Right forelimb (tissue), 1 donor: ENCODE measurements around the gene RGL3.
"Not testable (repeated sequence)": the region's sequence is repeated elsewhere in the genome, so short reads cannot be mapped to it uniquely, and the experiment has no call there.

ENCODE experiments used
- DNase-seq: peaks from one replicate; pipeline ENCODE4 v3.0.0-alpha.2; 2018

The RGL3 gene

DNA sequence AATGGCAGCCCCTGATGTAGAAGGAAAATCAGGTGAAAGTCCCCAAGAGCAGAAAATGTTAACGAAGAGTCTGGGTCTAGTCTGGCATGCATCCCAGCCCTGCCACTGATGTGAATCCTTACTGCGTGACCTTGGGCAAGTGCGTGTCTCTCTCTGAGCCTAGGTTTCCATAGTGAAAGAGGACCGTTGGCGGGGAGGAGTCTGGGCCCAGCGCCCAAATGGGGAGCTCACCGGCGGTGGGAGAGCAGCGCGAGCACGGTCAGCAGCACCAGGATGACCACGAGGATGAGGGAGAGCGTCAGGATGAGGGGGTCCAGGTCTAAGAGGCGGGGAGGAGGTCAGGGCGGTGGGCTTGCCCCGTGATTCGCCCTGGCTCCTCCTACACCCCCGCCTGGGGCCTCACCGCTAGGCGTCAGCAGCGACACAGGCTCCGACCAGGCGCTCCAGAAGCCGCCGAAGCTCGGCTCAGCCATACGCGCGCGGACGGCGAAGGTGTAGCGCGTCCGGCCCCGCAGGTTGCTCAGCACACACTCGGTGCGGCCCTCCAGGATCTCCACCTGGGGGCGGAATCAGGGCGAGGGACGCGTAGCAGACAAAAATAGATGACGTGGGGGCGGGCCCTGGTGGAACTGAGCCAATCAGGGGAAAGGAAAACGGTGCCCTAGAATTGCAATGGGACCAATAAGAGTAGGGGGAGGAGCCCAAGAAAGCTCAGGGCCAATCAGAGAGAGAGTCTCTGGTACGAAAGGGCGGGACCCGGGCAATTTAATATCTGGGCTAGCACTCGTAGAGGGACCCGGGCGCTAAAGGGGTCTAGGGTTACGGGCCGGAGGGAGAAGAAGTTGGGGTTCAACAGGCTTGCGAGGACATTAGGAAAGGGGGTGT is 38.2 kb downstream of the RGL3 start:
- DNase-seq, result peak; percentile 96

DNA sequence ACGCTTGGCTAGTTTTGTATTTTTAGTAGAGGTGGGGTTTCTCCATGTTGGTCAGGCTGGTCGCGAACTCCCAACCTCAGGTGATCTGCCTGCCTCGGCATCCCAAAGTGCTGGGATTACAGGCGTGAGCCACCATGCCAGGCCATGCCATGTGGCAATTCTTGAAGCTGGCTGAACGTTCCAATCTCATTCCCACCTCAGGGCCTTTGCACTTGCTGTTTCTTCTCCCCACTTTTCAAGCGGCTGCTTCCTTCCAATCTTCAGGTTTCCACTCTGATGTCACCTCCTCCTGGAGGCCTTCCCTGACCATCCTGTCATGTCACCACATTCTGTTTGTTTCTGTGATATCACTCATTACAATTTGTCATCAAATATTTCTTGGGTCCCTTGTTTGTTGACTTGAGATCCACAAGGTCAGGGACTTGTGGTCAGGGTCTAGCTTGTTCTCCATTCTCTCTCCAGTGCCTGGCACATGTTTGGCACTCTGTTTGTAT is 39.2 kb downstream of the RGL3 start:
- no peak for DNase-seq

DNA sequence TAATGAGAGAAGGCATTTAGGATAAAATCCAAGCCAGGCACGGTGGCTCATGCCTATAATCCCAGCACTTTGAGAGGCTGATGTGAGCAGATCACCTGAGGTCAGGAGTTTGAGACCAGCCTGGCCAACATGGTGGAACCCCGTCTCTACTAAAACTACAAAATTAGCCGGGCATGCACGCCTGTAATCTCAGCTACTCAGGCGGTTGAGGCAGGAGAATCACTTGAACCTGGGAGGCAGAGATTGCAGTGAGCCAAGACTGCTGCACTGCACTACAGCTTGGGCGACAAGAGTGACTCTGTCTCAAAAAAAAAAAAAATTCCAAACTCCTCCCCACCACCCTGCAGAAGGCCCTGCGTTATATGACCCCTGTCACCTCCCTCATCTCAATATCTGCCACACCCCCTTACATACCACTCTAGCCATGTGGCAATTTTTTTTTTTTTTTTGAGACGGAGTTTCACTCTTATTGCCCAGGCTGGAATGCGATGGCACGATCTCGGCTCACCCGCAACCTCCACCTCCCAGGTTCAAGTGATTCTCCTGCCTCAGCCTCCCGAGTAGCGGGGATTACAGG is 39.8 kb downstream of the RGL3 start:
- DNase-seq, result not testable (repeated sequence)

DNA sequence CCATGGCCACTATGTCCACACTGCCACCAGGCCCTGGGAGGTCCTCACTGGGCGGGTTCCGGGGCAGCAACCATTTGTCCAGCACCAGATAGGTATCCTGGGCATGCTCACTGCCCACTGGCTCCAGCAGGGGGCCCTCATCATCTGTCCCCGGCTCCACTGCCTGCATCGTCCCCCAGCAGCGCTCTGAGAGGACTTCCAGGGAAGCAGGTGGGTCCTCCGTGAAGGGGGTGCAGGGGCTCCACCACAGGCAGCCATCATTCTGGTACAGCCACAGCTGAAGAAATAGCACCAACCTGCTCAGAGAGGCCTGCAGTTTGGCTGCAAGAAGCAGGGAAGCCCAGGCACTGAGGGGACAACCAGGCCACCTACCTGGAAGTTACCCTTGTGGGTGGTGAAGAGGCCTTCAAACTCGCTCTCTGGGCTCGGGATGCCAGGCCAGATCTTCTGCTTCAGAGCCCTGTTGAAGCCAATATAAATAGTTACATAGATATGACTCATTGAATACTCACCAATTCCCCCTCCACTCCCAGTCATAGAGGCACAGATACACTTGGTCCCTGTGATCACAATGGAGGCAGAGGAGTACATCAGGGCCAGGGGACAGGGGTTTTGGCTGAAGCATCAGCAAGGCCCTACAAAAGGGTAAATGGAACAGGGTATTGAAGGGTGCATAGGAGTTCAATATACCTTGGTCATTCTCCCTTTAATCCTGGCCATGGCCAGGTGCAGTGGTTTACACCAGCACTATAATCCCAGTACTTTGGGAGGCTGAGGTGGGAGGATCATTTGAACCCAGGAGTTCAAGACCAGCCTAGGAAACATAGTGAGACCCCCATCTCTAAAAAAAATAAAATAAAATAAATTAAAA is 40.6 kb downstream of the RGL3 start:
- no peak for DNase-seq

DNA sequence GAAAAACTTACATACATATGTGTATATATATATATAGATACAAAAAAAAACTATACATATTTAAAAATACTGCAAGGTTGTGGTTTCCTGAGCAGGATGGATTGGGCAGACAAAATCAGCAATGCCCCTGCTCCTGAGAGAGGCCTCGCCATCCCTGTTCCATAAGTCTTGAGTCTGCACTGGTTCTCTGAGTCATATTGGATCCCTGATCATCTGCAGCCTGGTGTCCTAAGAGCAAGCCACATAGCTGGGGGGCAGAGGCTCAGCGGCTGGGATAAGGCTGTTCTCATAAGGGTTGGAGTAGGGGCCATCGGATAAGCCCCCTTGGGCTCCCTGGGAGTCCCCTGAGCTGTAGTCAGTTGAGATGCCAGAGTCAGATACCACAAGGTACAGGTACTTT is 41.4 kb downstream of the RGL3 start:
- DNase-seq, result no peak

DNA sequence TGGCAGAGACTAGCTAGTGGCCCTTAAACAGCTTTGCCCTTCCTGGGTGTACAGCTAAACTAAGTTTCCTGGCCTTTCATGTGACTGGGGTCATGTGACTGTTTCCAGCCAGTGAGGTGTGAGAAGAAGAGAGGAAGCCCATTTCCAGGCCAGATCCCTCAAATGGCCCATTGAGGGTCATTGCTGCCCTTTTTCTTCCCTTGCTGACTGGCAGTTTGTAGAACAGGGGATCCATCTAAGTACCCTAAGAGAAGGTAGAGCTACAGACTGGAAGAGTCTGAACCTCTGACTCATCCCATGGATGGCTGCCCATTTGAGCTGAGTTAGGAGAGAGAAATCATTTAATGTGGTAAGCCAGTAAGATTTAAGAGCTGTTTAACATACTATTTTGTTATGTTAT is 41.9 kb downstream of the RGL3 start:
- no peak for DNase-seq

DNA sequence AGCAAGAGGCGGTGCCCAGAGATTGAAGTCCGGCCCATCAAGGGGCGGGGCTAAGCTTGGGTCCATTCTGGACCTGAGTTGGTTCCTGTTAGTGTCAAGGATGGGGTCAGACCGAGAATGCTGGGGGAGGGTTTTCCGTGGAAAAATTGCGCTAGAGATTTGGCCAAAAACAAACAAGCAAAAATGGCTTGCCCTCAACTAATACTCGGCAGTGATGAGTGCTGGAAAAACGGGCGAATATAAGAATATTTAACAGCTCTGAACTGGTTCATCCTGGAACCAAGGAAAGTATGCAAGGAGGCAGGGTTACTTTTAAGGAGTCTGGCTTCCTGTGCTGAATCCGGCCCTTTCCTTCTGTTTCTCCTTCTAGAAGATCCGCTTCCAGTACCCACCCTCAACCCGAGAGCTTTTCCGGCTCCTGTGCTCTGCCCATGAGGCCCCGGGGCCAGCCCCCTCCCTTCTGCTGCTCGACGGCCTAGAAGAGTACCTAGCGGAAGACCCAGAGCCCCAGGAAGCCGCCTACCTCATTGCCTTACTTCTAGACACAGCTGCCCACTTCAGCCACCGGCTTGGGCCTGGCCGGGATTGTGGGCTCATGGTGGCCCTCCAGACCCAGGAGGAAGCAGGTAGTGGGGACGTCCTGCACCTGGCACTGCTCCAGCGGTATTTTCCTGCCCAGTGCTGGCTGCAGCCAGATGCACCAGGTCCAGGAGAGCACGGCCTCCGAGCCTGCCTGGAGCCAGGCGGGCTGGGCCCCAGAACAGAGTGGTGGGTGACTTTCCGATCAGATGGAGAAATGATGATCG is 43.8 kb downstream of the RGL3 start:
- no peak for DNase-seq

DNA sequence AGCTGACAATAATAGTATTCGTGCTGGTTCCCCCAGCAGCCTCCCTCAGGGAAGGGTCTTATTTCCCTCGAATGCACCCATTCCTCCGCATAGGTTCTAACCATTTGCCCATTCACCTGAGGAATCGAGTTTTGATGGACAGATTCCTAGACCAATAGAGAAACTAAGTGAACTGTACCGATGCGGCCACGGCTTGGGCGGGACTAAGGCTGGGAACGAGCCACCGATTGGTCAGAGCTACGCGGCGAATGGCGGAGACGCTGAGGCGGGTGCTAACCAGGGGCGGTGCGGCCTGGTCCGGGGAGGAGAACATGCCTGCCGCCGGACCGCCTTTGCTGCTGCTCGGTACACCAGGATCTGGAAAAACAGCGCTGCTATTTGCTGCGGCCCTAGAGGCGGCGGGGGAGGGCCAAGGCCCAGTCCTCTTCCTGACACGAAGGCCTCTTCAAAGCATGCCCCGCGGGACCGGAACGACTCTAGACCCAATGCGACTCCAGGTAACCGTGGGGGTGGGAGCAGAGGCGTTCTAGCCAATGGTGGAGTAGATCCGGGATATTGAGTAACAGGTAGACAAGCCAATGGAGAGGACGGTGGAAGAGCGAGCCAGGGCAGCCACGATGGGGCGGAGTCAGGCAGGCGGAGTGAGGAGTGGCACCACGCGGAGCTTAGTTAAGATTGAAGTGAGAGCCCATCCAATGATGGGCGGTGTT is 44.5 kb downstream of the RGL3 start, which contains the start of gene SWSAP1:
Gene SWSAP1 (plus strand): TSS at position 234 of the 710 bp plus-strand sequence. CDS start 15 bp downstream, at position 249.
- DNase-seq, result peak; percentile 98

DNA sequence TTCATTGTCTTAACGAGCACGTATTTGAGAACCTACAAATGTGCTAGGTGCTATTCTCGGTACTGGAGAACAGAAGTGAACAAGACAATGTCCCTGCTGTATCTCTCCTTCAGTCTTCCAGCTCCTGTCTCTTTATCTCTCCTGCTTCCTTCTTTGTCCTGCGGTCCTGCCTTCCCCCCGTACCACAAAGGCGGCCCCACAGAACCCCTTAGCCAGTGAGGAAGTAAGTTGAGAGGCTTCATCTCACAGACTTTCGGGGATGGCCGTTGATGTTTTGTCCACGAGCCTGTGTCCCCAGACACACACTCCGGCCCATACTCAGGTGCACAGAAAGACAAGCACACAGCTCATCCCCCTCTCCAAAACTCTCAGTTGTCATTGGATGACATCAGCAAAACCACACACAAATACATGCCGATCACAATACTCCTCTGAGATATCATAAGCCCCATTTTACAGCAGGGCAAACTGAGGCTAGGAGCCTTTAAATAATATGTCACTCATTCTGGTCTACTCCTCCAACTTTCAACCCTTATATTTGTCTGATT is 45.2 kb downstream of the RGL3 start:
- no peak for DNase-seq

DNA sequence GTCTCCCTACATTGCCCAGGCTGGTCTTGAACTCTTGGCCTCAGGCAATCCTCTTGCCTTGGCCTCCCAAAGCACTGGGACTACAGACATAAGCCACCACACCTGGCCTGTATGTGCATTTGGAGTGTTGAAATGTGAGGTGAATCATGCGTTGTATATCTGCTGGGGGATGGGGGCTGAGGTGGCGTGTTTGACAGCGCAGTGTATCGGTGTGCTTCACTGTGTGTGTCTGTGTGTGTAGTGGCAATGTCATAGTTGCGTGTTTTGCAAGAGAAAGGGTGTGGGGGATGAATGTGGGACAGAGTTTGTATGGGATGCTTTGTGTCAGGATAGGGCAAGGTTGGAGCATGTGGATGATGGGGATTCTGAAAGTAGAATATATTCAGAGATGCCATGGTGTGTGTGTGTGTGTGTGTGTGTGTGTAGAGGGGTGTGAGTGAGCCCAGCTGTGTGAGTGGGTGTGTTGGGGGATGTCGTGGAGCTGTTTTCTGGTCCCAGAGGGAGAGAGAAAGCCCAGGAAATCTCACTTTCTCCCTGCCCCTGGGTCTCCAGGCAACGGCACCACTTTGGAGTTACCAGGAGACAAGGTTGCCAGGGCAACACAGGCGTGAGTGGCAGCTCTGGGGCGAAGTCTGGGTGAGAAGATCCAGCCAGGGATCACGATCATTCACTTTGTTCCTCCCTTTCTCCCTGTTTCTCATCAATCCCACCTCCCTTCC is 45.8 kb downstream of the RGL3 start:
- DNase-seq, result no peak

DNA sequence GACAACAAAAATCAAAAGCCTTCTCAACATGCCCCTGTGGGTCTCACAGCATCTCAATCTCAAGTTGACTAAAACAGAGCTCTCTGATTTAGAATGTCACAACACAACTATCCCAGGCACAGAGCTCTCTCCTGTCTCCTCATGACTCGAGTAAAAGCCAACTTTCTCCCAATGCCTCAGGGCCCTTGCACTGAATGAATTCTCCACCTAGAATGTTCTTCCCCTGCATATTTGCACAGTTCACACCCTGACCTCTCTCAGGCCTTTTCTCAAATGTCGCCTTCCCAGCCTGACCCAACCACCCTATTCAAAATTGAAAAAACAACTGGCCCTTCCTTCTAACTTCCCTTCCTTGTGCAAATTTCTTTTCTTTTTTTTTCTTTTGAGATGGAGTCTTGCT is 48.4 kb downstream of the RGL3 start:
- DNase-seq, result no peak

DNA sequence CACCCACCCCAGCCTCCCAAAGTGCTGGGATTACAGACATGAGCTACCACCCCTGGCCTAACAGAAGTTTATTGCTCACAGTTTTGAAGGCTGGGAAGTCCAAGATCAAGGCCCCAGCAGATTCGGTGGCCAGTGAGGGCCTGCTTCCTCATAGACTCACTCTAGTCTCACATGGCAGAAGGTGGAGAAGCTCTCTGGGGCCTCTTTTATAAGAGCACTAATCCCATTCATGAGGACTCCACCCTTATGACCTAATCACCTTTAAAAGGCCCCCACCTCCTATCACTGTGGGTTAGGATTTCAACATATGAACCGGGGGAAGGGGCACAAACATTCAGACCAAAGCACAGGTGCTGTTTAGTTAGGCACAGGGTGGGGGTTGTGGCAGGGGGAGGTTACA is 51.6 kb downstream of the RGL3 start:
- no peak for DNase-seq

DNA sequence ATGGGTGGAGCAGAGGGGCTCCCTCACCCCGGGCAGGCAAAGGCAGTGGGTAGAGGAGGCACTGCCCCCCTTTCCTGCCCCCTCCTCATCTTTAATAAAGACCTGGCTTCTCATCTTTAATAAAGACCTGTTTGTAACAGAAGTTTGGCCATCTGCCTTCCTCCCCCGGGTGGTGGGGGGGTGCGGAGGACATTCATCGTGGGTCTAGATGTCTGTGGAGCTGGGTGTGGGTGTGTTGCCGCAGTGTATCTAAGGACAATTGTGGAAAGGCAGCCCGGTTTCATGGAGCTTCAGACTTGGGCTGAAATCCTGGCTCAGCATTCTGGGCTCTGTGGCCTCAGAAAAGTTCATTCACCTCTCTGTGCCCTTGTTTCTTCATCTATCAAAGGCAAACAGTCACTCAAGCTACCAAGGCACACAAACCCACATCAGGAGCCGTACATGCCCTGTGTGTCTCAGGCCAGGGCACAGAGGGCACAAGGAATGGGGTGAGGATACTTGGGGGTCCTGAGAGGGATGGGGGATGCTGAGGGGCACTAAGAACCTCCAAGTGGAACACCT is 53.5 kb downstream of the RGL3 start:
- no peak for DNase-seq

DNA sequence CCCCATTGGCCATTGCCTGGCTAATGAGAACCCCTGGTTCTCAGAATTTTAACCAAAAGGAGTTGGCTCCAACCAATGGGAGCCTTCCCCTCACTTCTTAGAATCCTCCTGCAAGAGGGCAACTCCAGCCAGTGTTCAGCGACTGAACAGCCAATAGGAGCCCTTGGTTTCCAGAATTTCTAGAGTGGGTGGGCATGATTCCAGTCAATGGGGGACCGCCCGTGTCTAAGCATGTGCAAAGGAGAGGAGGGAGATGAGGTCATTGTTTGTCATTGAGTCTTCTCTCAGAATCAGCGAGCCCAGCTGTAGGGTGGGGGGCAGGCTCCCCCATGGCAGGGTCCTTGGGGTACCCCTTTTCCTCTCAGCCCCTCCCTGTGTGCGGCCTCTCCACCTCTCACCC is 54.2 kb downstream of the RGL3 start:
- no peak for DNase-seq

DNA sequence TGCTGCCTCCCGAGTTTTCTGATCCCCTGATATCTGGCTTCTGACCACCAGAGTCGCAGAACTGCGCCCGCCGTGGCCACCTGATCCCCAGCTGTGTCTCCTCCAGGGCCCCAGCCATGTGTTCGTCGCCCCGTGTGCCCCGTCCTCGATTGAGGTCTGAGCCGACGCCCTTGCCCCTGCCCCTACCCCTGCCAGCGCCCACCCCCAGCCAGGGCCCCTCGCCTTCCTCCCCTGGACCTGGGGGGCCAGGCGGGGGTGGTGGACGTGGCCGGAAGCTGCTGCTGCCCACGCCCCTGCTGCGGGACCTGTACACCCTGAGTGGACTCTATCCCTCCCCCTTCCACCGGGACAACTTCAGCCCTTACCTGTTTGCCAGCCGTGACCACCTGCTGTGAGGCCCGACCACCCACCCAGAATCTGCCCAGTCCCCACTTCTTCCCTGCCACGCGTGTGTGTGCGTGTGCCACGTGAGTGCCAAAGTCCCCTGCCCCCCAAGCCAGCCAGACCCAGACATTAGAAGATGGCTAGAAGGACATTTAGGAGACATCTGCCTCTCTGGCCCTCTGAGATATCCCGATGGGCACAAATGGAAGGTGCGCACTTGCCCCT is 54.7 kb downstream of the RGL3 start:
- DNase-seq, result no peak

DNA sequence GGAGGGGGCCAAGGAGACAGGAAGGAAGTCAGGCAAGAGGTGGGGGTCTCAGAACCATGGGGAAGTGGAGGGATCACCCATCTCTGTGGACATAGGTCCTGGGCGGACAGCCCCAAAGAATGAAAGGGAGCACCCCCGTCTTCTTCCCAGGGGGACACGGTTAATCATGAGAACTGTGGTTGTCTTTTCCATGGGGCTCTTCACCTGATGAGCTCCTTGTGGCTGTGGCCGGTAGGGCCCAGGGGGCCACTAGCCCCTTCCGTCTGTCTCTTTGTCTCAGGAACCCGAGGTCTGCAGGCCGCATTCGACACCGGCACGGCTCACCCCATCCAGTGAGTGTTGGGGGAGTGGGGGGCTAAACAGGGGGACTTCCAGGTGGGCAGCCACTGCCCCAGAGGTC is 55.2 kb downstream of the RGL3 start:
- DNase-seq, result no peak

DNA sequence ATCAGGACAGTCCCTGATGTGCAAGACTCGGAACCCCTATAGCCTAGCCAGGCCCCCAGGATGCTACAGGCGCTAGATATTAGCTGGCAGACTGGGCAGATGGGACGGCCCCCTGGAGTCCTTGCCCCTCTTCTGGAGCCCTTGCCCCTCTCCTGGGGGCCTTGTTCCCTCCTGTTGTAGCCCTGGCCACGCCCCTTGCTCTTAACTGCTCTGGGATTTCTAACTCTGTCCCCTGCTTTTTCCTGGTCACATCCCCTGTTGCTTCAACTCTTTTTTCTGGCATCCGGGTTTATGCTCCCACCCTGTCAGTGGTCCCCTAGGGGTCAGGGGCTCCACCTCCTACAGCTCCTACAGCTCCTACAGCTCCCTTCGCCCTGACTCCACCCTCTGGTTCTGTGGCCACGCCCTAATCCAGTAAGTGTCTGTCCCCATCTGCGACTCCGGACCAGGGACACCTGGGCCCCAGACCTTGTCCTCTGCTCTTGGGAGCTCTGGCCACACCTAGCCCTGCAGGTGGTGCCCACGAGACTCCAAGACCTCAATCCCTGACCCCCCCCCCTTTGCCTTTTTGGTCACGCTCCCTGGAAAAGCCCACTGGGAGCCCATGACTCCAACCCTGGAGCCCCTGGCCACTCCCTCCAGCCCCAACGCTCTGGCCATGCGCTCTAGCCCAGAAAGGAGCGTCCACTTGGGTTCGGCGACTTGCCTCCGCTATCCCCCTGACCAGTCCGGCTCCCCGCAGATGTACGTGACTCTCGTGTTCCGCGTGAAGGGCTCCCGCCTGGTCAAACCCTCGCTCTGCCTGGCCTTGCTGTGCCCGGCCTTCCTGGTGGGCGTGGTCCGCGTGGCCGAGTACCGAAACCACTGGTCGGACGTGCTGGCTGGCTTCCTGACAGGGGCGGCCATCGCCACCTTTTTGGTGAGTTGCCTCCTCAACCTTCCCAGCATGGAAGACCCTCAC is 57.1 kb downstream of the RGL3 start:
- no peak for DNase-seq

DNA sequence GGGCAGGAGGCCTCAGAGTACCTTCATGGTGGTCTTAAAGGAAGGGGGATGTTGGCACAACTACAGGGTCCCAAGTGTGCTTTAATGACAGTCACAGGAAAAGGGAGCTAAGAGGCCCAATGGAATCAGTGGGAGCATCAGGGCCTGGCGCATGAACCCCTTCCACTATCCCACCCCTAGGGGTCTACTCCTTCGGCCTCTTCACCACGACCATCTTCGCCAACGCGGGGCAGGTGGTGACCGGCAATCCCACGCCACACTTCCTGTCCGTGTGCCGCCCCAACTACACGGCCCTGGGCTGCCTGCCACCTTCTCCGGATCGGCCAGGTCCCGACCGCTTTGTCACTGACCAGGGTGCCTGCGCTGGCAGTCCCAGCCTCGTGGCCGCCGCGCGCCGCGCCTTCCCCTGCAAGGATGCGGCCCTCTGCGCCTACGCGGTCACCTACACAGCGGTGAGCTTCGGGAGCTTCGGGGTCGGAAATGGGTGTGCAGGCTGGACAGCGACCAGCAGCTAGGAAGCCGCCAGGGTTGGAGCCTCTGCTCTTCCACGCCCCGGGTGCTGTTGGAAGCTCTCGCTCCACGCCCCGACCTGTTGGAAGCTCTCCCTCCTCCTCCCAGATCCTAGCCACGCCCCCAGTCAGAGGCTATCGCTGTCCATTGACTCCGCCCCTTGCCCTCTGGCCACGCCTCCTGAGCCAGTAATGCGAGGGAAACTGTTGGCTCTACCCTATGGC is 57.9 kb downstream of the RGL3 start:
- no peak for DNase-seq
